ENCODE measurements around the gene SIN3A.
"Not testable (repeated sequence)": the region's sequence is repeated elsewhere in the genome, so short reads cannot be mapped to it uniquely, and the experiment has no call there.

SIN3A gene

GRCh38 chr15:75356006-75356405, 95.5 kb downstream of the SIN3A start:
- DNase-seq, result no peak

GRCh38 chr15:75355369-75355768, 96.1 kb downstream of the SIN3A start:
- no peak for DNase-seq

GRCh38 chr15:75354454-75354853, 97.0 kb downstream of the SIN3A start:
- DNase-seq, result no peak

GRCh38 chr15:75353604-75354003, 97.9 kb downstream of the SIN3A start:
- DNase-seq, result no peak

- DNase-seq, result no peak
Observed at GRCh38 chr15:75352186-75353080, 99.1 kb downstream of the SIN3A start.

GRCh38 chr15:75350601-75351361, 100.7 kb downstream of the SIN3A start:
- DNase-seq, result no peak

- peak; percentile 29 to 51 for DNase-seq
Observed at GRCh38 chr15:75349851-75350588, 101.5 kb downstream of the SIN3A start.

- DNase-seq, result not testable (repeated sequence)
Observed at GRCh38 chr15:75349351-75349669, 102.2 kb downstream of the SIN3A start.

- DNase-seq, result no peak
Observed at GRCh38 chr15:75348562-75349350, 102.7 kb downstream of the SIN3A start.

GRCh38 chr15:75348034-75348561, 103.4 kb downstream of the SIN3A start:
- DNase-seq, result no peak

- peak; percentile 48 to 56 for DNase-seq
Observed at GRCh38 chr15:75347222-75348033, 104.1 kb downstream of the SIN3A start.

- no peak for DNase-seq
Observed at GRCh38 chr15:75346796-75347221, 104.7 kb downstream of the SIN3A start, which contains the start of gene NEIL1. Gene NEIL1, plus strand, starts transcription at chr15:75347039. Its CDS starts 1,867 bp downstream, at chr15:75348906.

GRCh38 chr15:75343953-75344352, 107.5 kb downstream of the SIN3A start:
- not testable (repeated sequence) for DNase-seq

- DNase-seq, result no peak
Observed at GRCh38 chr15:75342221-75342620, 109.3 kb downstream of the SIN3A start.

GRCh38 chr15:75339531-75340240, 111.8 kb downstream of the SIN3A start:
- no peak for DNase-seq

- DNase-seq, result no peak
Observed at GRCh38 chr15:75338661-75339240, 112.7 kb downstream of the SIN3A start.

GRCh38 chr15:75335705-75336355, 115.7 kb downstream of the SIN3A start, which contains the start of gene COMMD4:
Gene COMMD4, plus strand, starts transcription at chr15:75336063. Its CDS starts 27 bp downstream, at chr15:75336090.
- peak; percentile 61 to 82 for DNase-seq

GRCh38 chr15:75335313-75335704, 116.2 kb downstream of the SIN3A start:
- DNase-seq, result no peak

GRCh38 chr15:75333654-75334419, 117.7 kb downstream of the SIN3A start:
- not testable (repeated sequence) for DNase-seq
